ENCODE results near the gene TRIM26.
A peak's percentile ranks its signal among the peaks of the same experiment; 100 is the strongest.
"Not testable (repeated sequence)": the region's sequence is repeated elsewhere in the genome, so short reads cannot be mapped to it uniquely, and the experiment has no call there.

Gene TRIM26

GRCh38 chr6:30175765-30176164 lies 37.4 kb downstream of the TRIM26 start:
- DNase-seq: no peak
- intact Hi-C loops (cut with DNase I): loop anchor here (10.0 kb wide), 2 partner anchors 71 to 331 kb away; no protein-coding TSS in a partner anchor

GRCh38 chr6:30172681-30173080 lies 40.5 kb downstream of the TRIM26 start:
- no peak for DNase-seq
- intact Hi-C loops (cut with DNase I): loop anchor here (10.0 kb wide), 2 partner anchors 68 to 328 kb away; no protein-coding TSS in a partner anchor

GRCh38 chr6:30171677-30172471 lies 41.3 kb downstream of the TRIM26 start:
- no peak for DNase-seq
- intact Hi-C loops (cut with DNase I): loop anchor here (10.0 kb wide), 2 partner anchors 67 to 327 kb away; no protein-coding TSS in a partner anchor

GRCh38 chr6:30169658-30170614 lies 43.3 kb downstream of the TRIM26 start:
- DNase-seq: no peak
- intact Hi-C loops (cut with DNase I): loop anchor here (10.0 kb wide), 2 partner anchors 65 to 325 kb away; no protein-coding TSS in a partner anchor

GRCh38 chr6:30168741-30169140 lies 44.5 kb downstream of the TRIM26 start:
- intact Hi-C loops (cut with DNase I): no loop called here

GRCh38 chr6:30167101-30167500 lies 46.1 kb downstream of the TRIM26 start:
- intact Hi-C loops (cut with DNase I): no loop called here
- no peak for DNase-seq

More at GRCh38 chr6:30168741-30169140, 44.5 kb downstream of the TRIM26 start:
- no peak for DNase-seq

- DNase-seq; intact Hi-C loops (cut with DNase I): not testable (repeated sequence)
Measured at GRCh38 chr6:30165238-30165637, 48.0 kb downstream of the TRIM26 start.

- no peak for DNase-seq
Measured at GRCh38 chr6:30164714-30165113, 48.5 kb downstream of the TRIM26 start.

GRCh38 chr6:30163918-30164654 lies 49.1 kb downstream of the TRIM26 start:
- DNase-seq: peak in 1 of 10 donors; percentile 53
- intact Hi-C loops (cut with DNase I): no loop called here

More at GRCh38 chr6:30164714-30165113, 48.5 kb downstream of the TRIM26 start:
- intact Hi-C loops (cut with DNase I): no loop called here

GRCh38 chr6:30163090-30163917 lies 49.9 kb downstream of the TRIM26 start, which contains the start of gene TRIM15:
Gene TRIM15, plus strand, starts transcription at chr6:30163546. Its CDS starts 139 bp downstream, at chr6:30163685.
- peak in 1 of 10 donors; percentile 75 for DNase-seq
- intact Hi-C loops (cut with DNase I): no loop called here

- no peak for DNase-seq
- intact Hi-C loops (cut with DNase I): no loop called here
Measured at GRCh38 chr6:30162265-30163089, 50.7 kb downstream of the TRIM26 start.

- intact Hi-C loops (cut with DNase I): no loop called here
- DNase-seq: no peak
Measured at GRCh38 chr6:30160785-30161531, 52.2 kb downstream of the TRIM26 start, which contains the start of gene TRIM10. Gene TRIM10, minus strand, starts transcription at chr6:30161211. Its CDS starts 353 bp downstream, at chr6:30160858.

GRCh38 chr6:30160008-30160784 lies 53.0 kb downstream of the TRIM26 start:
- no peak for DNase-seq
- intact Hi-C loops (cut with DNase I): no loop called here

GRCh38 chr6:30158475-30159040 lies 54.6 kb downstream of the TRIM26 start:
- DNase-seq: peak in 4 of 10 donors; percentile 21 to 71 (median 30)
- intact Hi-C loops (cut with DNase I): no loop called here

GRCh38 chr6:30157999-30158398 lies 55.2 kb downstream of the TRIM26 start:
- intact Hi-C loops (cut with DNase I): no loop called here
- DNase-seq: no peak

- no peak for DNase-seq
- intact Hi-C loops (cut with DNase I): no loop called here
Measured at GRCh38 chr6:30157581-30157980, 55.6 kb downstream of the TRIM26 start.

Data from posterior cingulate gyrus (tissue), 11 donors.